Myometrial cell (primary cell): ENCODE data around the gene PRH2. TPM values are rescaled to one million over a fixed set of nuclear protein-coding genes. Genes with fewer than 3 reads are reported as not detected.

Experiments
- total RNA-seq: library from RNA; depleted of rRNA; stranded (reverse); fragments of >200 nt; gene quantifications from 2 replicates; pipeline ENCODE4 v1.2.3, GENCODE V29; 2015

Gene PRH2
- total RNA-seq = not detected in 2 replicates

DNA sequence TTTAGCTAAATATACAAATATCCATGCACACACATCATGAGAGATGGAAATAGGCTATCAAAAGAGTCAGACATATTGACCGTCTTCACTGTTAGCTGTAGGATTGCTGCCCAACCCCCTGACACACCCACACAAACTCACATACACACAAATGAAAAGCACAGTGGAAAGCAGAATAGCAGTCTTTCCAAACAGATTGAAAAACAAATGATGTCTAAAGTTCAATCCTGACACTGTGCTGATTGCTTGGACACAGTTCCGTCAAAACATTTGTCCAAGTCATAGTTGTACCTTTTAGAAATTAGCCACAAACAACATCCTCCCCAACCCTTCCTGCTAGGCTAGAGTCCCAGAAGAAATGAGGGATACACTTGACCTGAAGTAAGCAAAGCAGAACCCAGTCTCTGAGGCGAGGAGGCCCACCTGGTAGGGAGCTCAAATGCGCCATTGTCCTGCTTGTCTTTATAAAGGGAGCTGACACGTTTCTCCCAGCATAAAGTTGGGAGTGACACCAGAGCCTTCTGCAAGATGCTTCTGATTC is at the start of gene PRH2:
PRH2 (plus strand) TSS at position 491 of the 541 bp plus-strand sequence; CDS start at position 529, 38 bp downstream.

DNA sequence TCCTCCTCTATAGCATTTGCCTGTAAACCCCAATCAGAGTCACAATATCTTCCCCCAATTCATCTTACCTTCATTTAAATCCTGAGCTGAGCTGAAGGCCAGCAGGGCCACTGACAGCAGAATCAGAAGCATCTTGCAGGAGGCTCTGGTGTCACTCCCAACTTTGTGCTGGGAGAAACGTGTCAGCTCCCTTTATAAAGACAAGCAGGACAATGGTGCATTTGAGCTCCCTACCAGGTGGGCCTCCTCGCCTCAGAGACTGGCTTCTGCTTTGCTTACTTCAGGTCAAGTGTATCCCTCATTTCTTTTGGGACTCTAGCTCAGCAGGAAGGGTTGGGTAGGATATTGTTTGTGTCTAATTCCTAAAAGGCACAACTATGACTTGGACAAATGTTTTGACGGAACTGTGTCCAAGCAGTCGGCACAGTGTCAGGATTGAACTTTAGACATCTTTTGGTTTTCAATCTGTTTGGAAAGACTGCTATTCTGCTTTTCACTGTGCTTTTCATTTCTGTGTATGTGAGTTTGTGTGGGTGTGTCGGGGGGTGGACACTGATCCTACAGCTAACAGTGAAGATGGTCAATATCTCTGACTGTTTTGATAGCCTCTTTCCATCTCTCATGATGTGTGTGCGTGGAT is 44.8 kb upstream of the PRH2 start, which contains the start of gene PRH1:
PRH1 (minus strand) TSS at position 170 of the 640 bp plus-strand sequence; CDS start at position 132, 38 bp downstream.

DNA sequence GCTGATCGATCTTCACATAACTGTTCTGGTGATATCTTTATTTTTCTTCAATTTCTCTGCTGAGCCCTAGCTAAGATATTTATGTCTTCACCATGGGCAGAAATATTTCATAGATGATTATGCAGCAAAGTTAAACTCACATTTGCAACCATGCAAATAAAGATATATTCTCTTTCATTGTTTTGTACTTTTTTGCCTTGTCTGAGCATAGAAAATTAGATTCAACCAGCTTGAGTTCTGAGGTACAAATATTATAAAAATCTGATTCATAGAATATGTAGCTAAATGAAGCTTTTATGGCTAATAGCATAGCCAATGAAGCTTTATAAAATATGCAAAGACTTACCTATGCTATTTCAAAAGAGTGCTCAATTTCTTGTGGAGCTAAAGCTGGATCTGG is 19.6 kb upstream of the PRH2 start, which contains the start of gene TAS2R13:
TAS2R13 (minus strand) TSS at position 101 of the 400 bp plus-strand sequence. CDS start 264 bp downstream, outside the sequence.

DNA sequence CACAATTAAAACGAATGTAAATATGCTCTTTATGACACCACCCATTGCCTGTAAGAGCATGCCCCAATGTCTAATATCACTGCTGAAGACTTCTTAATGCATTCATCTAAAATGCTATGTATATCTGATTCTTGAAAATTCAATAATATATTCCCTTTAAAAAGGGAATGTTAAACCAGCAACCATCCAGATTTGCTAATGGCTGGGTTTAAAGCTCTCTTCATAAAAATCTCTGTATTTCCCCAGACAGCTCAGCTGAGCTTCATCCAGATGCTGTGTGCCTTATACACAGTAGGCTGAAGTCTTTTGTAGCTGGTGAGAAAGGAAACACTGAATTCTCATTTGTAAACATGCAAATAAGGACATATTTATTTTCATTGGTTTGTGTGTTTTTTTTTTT is 10.1 kb downstream of the PRH2 start, which contains the start of gene TAS2R14:
TAS2R14 (minus strand) TSS at position 101 of the 400 bp plus-strand sequence; CDS start at position 45, 56 bp downstream.

Other genes with a start within 250 kb of the PRH2 start
- gene YBX3, start 205.9 kb upstream of the PRH2 start, total RNA-seq = 115 and 141 TPM in 2 replicates
- gene TAS2R7, start 126.6 kb upstream of the PRH2 start, total RNA-seq = not detected in 2 replicates
- not detected in 2 replicates for gene TAS2R8, start 122.0 kb upstream of the PRH2 start, total RNA-seq
- gene TAS2R9, start 119.1 kb upstream of the PRH2 start, total RNA-seq = not detected in 2 replicates
- gene TAS2R10, start 102.9 kb upstream of the PRH2 start, total RNA-seq = not detected in 2 replicates
- gene PRR4, start 79.8 kb upstream of the PRH2 start, total RNA-seq = not detected in 2 replicates
- gene PRH1, start 45.0 kb upstream of the PRH2 start, total RNA-seq = 3.4 and 5.5 TPM in 2 replicates
- gene TAS2R13, start 19.7 kb upstream of the PRH2 start, total RNA-seq = 0.18 TPM in 1 of 2 replicates, not detected in the other
- 0.29 and 1.4 TPM in 2 replicates for gene TAS2R14, start 10.0 kb downstream of the PRH2 start, total RNA-seq
- gene TAS2R50, start 57.7 kb downstream of the PRH2 start, total RNA-seq = 0.53 TPM in 1 of 2 replicates, not detected in the other
- gene TAS2R20, start 69.1 kb downstream of the PRH2 start, total RNA-seq = 0.35 TPM in 1 of 2 replicates, not detected in the other
- gene TAS2R19, start 93.4 kb downstream of the PRH2 start, total RNA-seq = not detected in 2 replicates
- gene TAS2R31, start 102.2 kb downstream of the PRH2 start, total RNA-seq = 0.18 TPM in 1 of 2 replicates, not detected in the other
- gene TAS2R46, start 133.1 kb downstream of the PRH2 start, total RNA-seq = 0.18 TPM in 1 of 2 replicates, not detected in the other
- 0.35 TPM in 1 of 2 replicates, not detected in the other for gene TAS2R43, start 163.1 kb downstream of the PRH2 start, total RNA-seq
- not detected in 2 replicates for gene TAS2R30, start 205.4 kb downstream of the PRH2 start, total RNA-seq
- 8.1 and 9.6 TPM in 2 replicates for gene SMIM10L1, start 242.0 kb downstream of the PRH2 start, total RNA-seq